ENCODE data around the gene MYO5B. TPM values are rescaled to one million over a fixed set of nuclear protein-coding genes. Genes with fewer than 3 reads are reported as not detected.

Gene MYO5B
- total RNA-seq, 5 donors from 2014 or later (not counting 1 experiment from before 2014, with no cell fraction given), result 0.09 to 0.72 (median 0.50) TPM; not detected in 2

DNA sequence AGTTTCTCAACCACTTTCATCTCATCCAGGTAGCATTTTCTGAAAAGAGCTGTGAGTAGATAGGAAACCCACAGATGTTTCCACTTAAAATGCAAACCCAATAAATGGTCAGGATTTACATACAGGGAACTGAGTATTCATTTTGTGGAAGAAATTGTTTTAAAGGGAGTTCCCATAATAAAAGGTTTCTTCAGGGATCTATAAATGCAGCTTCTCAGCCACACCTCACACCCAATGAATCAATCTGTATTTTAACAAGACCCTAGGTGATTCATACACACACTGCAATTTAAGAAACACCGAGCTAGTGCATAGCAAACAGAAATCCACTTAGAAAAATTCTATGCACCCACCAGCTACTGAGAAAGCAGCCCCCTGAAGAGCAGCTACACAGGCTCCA is 241.6 kb downstream of the MYO5B start:
- ATAC-seq (replicated peaks in 1 of 4) (no peak), DNase-seq (no peak)
- Histone ChIP-seq H3K9me3 (no peaks in the 10 kb centered on the region), H3K4me1 (ENCODE audit: control insufficient read depth in 1 of 2, extremely low read depth in 1 of 2, insufficient read depth in 2 of 2, low read length in 2 of 2) (peaks cover 4 to 16% of the 10 kb centered on the region in 2 experiments), H3K27ac (ENCODE audit: low read length) (no peak overlapping the region), H3K36me3 (ENCODE audit: control insufficient read depth in 2 of 2, extremely low read depth in 1 of 2, insufficient read depth in 1 of 2, low read length in 1 of 2) (no peaks in the 10 kb centered on the region), H3K4me3 (ENCODE audit: control insufficient read depth in 1 of 2, extremely low read depth in 1 of 2, low read length in 1 of 2) (no peak overlapping the region), H3K27me3 (replicated peaks in 1 of 2; ENCODE audit: control insufficient read depth in 2 of 2, extremely low read depth in 1 of 2, insufficient read depth in 2 of 2, low read length in 1 of 2) (peaks cover 0 to 22% of the 10 kb centered on the region in 2 experiments)
- H3K9me3 Mint-ChIP-seq, result no peaks in the 10 kb centered on the region
- H3K36me3 Mint-ChIP-seq, result no peaks in the 10 kb centered on the region
- peaks cover 21 to 42% (median 37%) of the 10 kb centered on the region in 3 donors for H3K4me1 Mint-ChIP-seq
- no peak overlapping the region for H3K4me3 Mint-ChIP-seq
- CTCF ChIA-PET, result no interaction called here
- 40% methylated on average over 1 of the region's 1 CpG for WGBS (ENCODE audit: insufficient coverage)
- H3K27ac Mint-ChIP-seq, result no peak overlapping the region
- POLR2A ChIA-PET, result no interaction called here
- H3K27me3 Mint-ChIP-seq, result peaks cover 15 to 16% of the 10 kb centered on the region in 2 donors

DNA sequence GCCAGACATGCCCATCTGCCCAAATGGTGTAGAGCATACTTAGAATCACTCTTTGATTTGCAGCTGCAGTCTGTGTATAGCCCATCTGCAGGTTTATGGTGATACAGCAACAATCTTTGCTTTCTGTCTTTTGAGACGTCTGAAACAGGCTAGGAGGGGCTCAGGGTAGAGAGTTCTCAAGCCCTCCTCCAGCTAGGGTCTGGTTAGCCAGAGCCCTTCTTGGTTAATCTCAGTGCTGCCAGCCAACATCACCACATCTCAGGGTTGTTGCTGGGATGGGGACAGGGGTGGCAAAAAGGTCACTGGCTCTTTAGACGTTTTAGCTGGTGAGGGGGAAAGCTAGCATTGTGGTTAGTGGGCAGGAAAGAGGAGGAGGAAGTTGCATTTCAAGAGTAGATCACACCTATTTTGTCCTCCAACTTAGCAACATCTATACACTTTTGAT is 245.0 kb downstream of the MYO5B start:
- CTCF ChIA-PET, result no interaction called here
- peaks cover 4 to 14% of the 10 kb centered on the region in 2 experiments for H3K4me1 ChIP-seq (ENCODE audit: control insufficient read depth in 1 of 2, extremely low read depth in 1 of 2, insufficient read depth in 2 of 2, low read length in 2 of 2)
- peak in 19 of 35 experiments; percentile 2 to 53 (median 13) for DNase-seq
- H3K36me3 ChIP-seq (ENCODE audit: control insufficient read depth in 2 of 2, extremely low read depth in 1 of 2, insufficient read depth in 1 of 2, low read length in 1 of 2), result no peaks in the 10 kb centered on the region
- H3K4me3 Mint-ChIP-seq, result peak overlapping the region; percentile 4 to 69 (median 51)
- H3K9me3 Mint-ChIP-seq, result no peaks in the 10 kb centered on the region
- H3K4me3 ChIP-seq (ENCODE audit: control insufficient read depth in 1 of 2, extremely low read depth in 1 of 2, low read length in 1 of 2), result no peak overlapping the region
- peaks cover 0 to 10% of the 10 kb centered on the region in 2 experiments for H3K27me3 ChIP-seq (replicated peaks in 1 of 2; ENCODE audit: control insufficient read depth in 2 of 2, extremely low read depth in 1 of 2, insufficient read depth in 2 of 2, low read length in 1 of 2)
- H3K27me3 Mint-ChIP-seq, result peaks cover 5 to 10% of the 10 kb centered on the region in 2 donors
- no peaks in the 10 kb centered on the region for H3K9me3 ChIP-seq
- no CpG with 5 or more reads among the region's 2 CpGs for WGBS (ENCODE audit: insufficient coverage)
- no peaks in the 10 kb centered on the region for H3K36me3 Mint-ChIP-seq
- POLR2A ChIA-PET, result no interaction called here
- H3K4me1 Mint-ChIP-seq, result peaks cover 20 to 39% (median 39%) of the 10 kb centered on the region in 3 donors
- H3K27ac ChIP-seq (ENCODE audit: low read length), result peak overlapping the region; percentile 22
- ATAC-seq (replicated peaks in 1 of 4), result peak; percentile 45 to 89 (median 82)
- H3K27ac Mint-ChIP-seq, result peak overlapping the region; percentile 41 to 84

DNA sequence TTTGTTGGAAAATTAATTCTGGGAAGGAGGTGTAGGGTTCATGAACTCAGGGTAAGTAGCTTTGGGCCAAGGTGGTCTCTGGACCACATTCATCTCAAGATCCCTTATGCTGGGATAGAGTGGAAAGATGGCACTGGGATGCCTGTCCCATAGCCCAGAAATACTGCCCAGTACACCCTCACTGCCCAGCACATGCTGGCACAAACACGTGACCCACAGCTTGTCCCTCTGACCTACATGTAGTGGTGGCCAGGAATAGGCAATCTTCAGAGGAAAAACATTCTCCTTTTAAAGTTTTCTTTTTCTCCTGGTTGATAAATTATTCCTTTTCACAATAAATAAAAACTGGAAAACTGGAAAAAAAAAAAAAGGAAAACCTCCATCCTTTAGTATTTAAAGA is 246.0 kb downstream of the MYO5B start:
- H3K36me3 Mint-ChIP-seq, result no peaks in the 10 kb centered on the region
- ChIA-PET POLR2A (no interaction called here), CTCF (no interaction called here)
- peaks cover 25 to 44% (median 44%) of the 10 kb centered on the region in 3 donors for H3K4me1 Mint-ChIP-seq
- no peak for ATAC-seq (replicated peaks in 1 of 4)
- H3K36me3 ChIP-seq (ENCODE audit: control insufficient read depth in 2 of 2, extremely low read depth in 1 of 2, insufficient read depth in 1 of 2, low read length in 1 of 2), result no peaks in the 10 kb centered on the region
- peaks cover 4 to 14% of the 10 kb centered on the region in 2 experiments for H3K4me1 ChIP-seq (ENCODE audit: control insufficient read depth in 1 of 2, extremely low read depth in 1 of 2, insufficient read depth in 2 of 2, low read length in 2 of 2)
- H3K27me3 Mint-ChIP-seq, result peaks cover 5 to 12% of the 10 kb centered on the region in 2 donors
- no peak overlapping the region for H3K4me3 ChIP-seq (ENCODE audit: control insufficient read depth in 1 of 2, extremely low read depth in 1 of 2, low read length in 1 of 2)
- H3K27ac ChIP-seq (ENCODE audit: low read length), result no peak overlapping the region
- DNase-seq, result no peak
- peaks cover 0 to 3% of the 10 kb centered on the region in 2 experiments for H3K27me3 ChIP-seq (replicated peaks in 1 of 2; ENCODE audit: control insufficient read depth in 2 of 2, extremely low read depth in 1 of 2, insufficient read depth in 2 of 2, low read length in 1 of 2)
- WGBS (ENCODE audit: insufficient coverage), result no CpG with 5 or more reads among the region's 1 CpG
- H3K9me3 ChIP-seq, result no peaks in the 10 kb centered on the region
- H3K9me3 Mint-ChIP-seq, result no peaks in the 10 kb centered on the region
- no peak overlapping the region for H3K27ac Mint-ChIP-seq
- H3K4me3 Mint-ChIP-seq, result no peak overlapping the region

DNA sequence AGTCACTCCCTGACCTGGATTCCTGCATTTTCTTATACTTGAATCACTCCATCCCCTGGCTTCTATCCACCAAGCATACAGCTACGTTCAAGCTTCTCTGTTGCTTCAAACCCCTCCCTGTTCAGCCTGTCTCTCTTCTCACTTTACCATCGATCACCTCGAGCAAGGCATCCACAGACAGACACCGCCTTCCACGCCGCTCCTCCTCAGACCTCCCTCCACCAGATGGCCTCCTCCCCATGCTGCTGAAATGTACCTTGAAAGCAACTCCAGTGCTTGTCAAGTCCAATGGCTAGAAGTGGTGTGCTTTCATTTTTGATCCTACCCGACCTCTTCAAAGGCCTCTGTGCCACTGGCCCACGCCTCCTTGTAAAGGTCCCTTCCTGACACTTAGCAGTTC is 250.3 kb downstream of the MYO5B start:
- CTCF ChIA-PET, result interaction anchor here in 1 of 2 donors (0.8 kb wide), 1 partner anchor 438 kb away, joined by 3 read pairs; no protein-coding TSS in a partner anchor
- Histone ChIP-seq H3K27ac (ENCODE audit: low read length) (no peak overlapping the region), H3K4me1 (ENCODE audit: control insufficient read depth in 1 of 2, extremely low read depth in 1 of 2, insufficient read depth in 2 of 2, low read length in 2 of 2) (peaks cover 0 to under 1% of the 10 kb centered on the region in 2 experiments), H3K4me3 (ENCODE audit: control insufficient read depth in 1 of 2, extremely low read depth in 1 of 2, low read length in 1 of 2) (no peak overlapping the region), H3K9me3 (no peaks in the 10 kb centered on the region), H3K36me3 (ENCODE audit: control insufficient read depth in 2 of 2, extremely low read depth in 1 of 2, insufficient read depth in 1 of 2, low read length in 1 of 2) (no peaks in the 10 kb centered on the region), H3K27me3 (replicated peaks in 1 of 2; ENCODE audit: control insufficient read depth in 2 of 2, extremely low read depth in 1 of 2, insufficient read depth in 2 of 2, low read length in 1 of 2) (peaks cover 0 to 2% of the 10 kb centered on the region in 2 experiments)
- POLR2A ChIA-PET, result no interaction called here
- Mint-ChIP-seq H3K27ac (no peak overlapping the region), H3K4me1 (peaks cover 8 to 16% (median 11%) of the 10 kb centered on the region in 3 donors), H3K36me3 (no peaks in the 10 kb centered on the region), H3K27me3 (peaks cover 5 to 7% of the 10 kb centered on the region in 2 donors), H3K4me3 (no peak overlapping the region), H3K9me3 (no peaks in the 10 kb centered on the region)
- 59% methylated on average over 8 of the region's 8 CpGs for WGBS (ENCODE audit: insufficient coverage)
- DNase-seq, result peak in 9 of 35 experiments; percentile 2 to 25 (median 8)
- no peak for ATAC-seq (replicated peaks in 1 of 4)

DNA sequence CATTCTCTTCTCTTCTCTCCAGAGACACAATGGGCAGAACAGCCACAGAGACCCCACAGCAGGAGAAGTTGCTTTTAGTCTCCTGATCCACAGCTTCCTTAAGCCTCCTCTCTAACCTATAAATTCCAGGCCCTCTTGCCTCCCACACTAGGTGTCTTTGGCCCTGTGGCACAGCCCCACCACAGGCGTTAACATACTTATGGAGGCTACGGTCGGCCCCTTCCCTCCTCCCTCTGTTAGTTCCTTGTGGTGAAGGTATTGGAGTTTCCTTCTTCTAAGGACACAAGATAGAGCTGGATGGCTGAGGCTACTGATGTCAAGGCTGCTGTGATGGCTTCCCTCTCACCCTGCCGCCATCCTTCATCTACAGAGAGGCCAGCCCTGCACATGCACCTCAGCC is 258.1 kb downstream of the MYO5B start:
- DNase-seq, result no peak
- ChIA-PET POLR2A (no interaction called here), CTCF (no interaction called here)
- 100% methylated on average over 1 of the region's 4 CpGs for WGBS (ENCODE audit: insufficient coverage)
- H3K9me3 ChIP-seq, result no peaks in the 10 kb centered on the region
- Mint-ChIP-seq H3K27me3 (peaks cover 0 to 10% of the 10 kb centered on the region in 2 donors), H3K4me1 (peaks cover 0 to 12% (median 0%) of the 10 kb centered on the region in 3 donors), H3K4me3 (no peak overlapping the region), H3K36me3 (no peaks in the 10 kb centered on the region), H3K27ac (no peak overlapping the region), H3K9me3 (no peaks in the 10 kb centered on the region)
- peaks cover 0 to 2% of the 10 kb centered on the region in 2 experiments for H3K27me3 ChIP-seq (replicated peaks in 1 of 2; ENCODE audit: control insufficient read depth in 2 of 2, extremely low read depth in 1 of 2, insufficient read depth in 2 of 2, low read length in 1 of 2)
- no peak overlapping the region for H3K4me3 ChIP-seq (ENCODE audit: control insufficient read depth in 1 of 2, extremely low read depth in 1 of 2, low read length in 1 of 2)
- no peak for ATAC-seq (replicated peaks in 1 of 4)
- H3K36me3 ChIP-seq (ENCODE audit: control insufficient read depth in 2 of 2, extremely low read depth in 1 of 2, insufficient read depth in 1 of 2, low read length in 1 of 2), result no peaks in the 10 kb centered on the region
- no peaks in the 10 kb centered on the region for H3K4me1 ChIP-seq (ENCODE audit: control insufficient read depth in 1 of 2, extremely low read depth in 1 of 2, insufficient read depth in 2 of 2, low read length in 2 of 2)
- no peak overlapping the region for H3K27ac ChIP-seq (ENCODE audit: low read length)

DNA sequence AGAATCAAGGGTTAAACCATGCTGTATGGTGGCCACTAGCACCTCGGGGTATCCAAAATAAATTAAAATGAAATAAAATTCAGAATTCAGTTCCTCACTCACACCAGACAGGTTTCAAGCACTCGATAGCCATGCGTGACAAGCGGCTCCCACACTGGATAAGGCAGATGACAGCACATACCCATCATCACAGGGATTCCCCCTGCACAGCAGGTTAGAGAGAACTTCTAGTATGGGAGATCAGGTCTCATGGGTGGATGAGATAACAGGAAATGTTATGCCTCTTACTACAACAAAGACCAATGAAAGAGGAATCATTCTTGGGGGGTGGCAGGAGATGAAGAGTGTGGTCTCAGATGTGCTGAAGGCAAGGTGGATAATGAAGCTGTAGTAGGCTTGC is 259.7 kb downstream of the MYO5B start:
- Mint-ChIP-seq H3K27me3 (peaks cover 2 to 9% of the 10 kb centered on the region in 2 donors), H3K36me3 (no peaks in the 10 kb centered on the region), H3K4me3 (no peak overlapping the region), H3K4me1 (peaks cover 0 to 12% (median 0%) of the 10 kb centered on the region in 3 donors), H3K9me3 (no peaks in the 10 kb centered on the region), H3K27ac (no peak overlapping the region)
- no CpG with 5 or more reads among the region's 4 CpGs for WGBS (ENCODE audit: insufficient coverage)
- Histone ChIP-seq H3K27me3 (replicated peaks in 1 of 2; ENCODE audit: control insufficient read depth in 2 of 2, extremely low read depth in 1 of 2, insufficient read depth in 2 of 2, low read length in 1 of 2) (peaks cover 0 to 2% of the 10 kb centered on the region in 2 experiments), H3K4me3 (ENCODE audit: control insufficient read depth in 1 of 2, extremely low read depth in 1 of 2, low read length in 1 of 2) (no peak overlapping the region), H3K4me1 (ENCODE audit: control insufficient read depth in 1 of 2, extremely low read depth in 1 of 2, insufficient read depth in 2 of 2, low read length in 2 of 2) (no peaks in the 10 kb centered on the region), H3K9me3 (no peaks in the 10 kb centered on the region), H3K36me3 (ENCODE audit: control insufficient read depth in 2 of 2, extremely low read depth in 1 of 2, insufficient read depth in 1 of 2, low read length in 1 of 2) (no peaks in the 10 kb centered on the region), H3K27ac (ENCODE audit: low read length) (no peak overlapping the region)
- ATAC-seq (replicated peaks in 1 of 4) (no peak), DNase-seq (no peak)
- ChIA-PET CTCF (no interaction called here), POLR2A (no interaction called here)
